SU-DHL-6 (cell line): ENCODE data around the gene RHOV.

Experiments
- EZH2phosphoT487 ChIP-seq: fragments of 200-600 bp; sonication (generic), shearing (Covaris generic); conservative IDR thresholded peaks from 2 replicates; pipeline ENCODE4 v1.6.1; 2018; ENCODE audit warnings: mild to moderate bottlenecking, antibody characterized with exemption, low read length, moderate library complexity, mixed read lengths
- TF ChIP-seq, protein P1 (sequence below): fragments of 200-600 bp; sonication (generic); IDR thresholded peaks from one replicate; pipeline ENCODE4 v1.5.1; 2017; ENCODE audit warnings: antibody characterized with exemption, mild to moderate bottlenecking, low read length, moderate library complexity; ENCODE audit not compliant: insufficient read depth, poor library complexity, severe bottlenecking

DNA sequence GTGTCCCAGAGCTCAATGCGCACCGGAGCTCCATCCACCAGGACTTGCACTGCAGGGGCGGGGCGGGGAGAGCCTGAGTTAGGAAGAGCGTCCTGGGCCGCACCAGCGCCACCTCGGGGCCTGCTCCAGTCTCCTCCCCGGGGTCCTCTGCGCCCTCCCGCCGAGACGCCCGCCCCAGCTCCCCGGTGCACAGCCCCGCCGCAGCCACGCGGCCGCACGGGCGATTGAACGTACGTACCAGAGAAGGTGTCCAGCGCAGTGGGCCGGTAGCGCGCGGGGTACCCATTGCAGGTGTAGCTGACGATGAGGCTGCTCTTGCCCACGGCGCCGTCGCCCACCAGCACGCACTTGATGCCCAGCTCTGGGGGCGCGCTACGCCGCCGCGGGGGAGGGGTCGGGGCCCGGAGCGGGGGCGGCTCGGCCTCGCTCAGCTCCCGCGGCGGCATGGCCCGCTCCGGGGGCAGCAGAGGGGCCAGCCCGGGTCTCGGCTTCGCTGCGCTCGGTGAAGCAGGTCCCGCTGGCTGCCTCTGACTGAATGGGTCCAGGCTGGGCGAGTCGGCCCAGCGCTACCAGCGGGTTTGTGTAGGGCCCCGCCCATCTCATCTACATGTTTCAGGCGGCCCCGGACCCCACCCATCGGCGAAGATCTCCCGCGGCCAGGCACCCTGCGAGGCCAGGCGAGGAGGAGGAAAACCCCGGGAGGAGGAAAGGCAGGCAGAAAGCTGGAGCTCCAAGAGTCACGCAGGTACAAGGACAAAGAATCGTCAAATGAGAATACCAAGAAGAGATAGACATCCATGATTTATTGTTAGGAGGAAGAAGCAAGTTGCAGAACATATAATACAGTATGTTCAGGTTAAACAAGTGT, at the start of gene RHOV:
- TF ChIP-seq, protein P1, sequence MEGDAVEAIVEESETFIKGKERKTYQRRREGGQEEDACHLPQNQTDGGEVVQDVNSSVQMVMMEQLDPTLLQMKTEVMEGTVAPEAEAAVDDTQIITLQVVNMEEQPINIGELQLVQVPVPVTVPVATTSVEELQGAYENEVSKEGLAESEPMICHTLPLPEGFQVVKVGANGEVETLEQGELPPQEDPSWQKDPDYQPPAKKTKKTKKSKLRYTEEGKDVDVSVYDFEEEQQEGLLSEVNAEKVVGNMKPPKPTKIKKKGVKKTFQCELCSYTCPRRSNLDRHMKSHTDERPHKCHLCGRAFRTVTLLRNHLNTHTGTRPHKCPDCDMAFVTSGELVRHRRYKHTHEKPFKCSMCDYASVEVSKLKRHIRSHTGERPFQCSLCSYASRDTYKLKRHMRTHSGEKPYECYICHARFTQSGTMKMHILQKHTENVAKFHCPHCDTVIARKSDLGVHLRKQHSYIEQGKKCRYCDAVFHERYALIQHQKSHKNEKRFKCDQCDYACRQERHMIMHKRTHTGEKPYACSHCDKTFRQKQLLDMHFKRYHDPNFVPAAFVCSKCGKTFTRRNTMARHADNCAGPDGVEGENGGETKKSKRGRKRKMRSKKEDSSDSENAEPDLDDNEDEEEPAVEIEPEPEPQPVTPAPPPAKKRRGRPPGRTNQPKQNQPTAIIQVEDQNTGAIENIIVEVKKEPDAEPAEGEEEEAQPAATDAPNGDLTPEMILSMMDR, result peak; percentile 39
- TF ChIP-seq EZH2phosphoT487, result no peak
